ENCODE results near the gene GNAT3.

- TF ChIP-seq, protein P1, sequence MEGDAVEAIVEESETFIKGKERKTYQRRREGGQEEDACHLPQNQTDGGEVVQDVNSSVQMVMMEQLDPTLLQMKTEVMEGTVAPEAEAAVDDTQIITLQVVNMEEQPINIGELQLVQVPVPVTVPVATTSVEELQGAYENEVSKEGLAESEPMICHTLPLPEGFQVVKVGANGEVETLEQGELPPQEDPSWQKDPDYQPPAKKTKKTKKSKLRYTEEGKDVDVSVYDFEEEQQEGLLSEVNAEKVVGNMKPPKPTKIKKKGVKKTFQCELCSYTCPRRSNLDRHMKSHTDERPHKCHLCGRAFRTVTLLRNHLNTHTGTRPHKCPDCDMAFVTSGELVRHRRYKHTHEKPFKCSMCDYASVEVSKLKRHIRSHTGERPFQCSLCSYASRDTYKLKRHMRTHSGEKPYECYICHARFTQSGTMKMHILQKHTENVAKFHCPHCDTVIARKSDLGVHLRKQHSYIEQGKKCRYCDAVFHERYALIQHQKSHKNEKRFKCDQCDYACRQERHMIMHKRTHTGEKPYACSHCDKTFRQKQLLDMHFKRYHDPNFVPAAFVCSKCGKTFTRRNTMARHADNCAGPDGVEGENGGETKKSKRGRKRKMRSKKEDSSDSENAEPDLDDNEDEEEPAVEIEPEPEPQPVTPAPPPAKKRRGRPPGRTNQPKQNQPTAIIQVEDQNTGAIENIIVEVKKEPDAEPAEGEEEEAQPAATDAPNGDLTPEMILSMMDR (IDR thresholded peaks at IDR 0.05), result no peak
- no peak for TF ChIP-seq POLR2A (IDR thresholded peaks at IDR 0.05)
Measured at GRCh38 chr7:80482950-80483349, 28.9 kb downstream of the GNAT3 start.

All from uterus (tissue), 2 donors.